ENCODE results near the gene LAMTOR1.
"Not testable (repeated sequence)": the region's sequence is repeated elsewhere in the genome, so short reads cannot be mapped to it uniquely, and the experiment has no call there.

Gene LAMTOR1

GRCh38 chr11:72102946-72103753, at the start of gene LAMTOR1:
LAMTOR1 (minus strand) TSS chr11:72103297; CDS start chr11:72103224, 73 bp downstream.
- peak; percentile 98 for DNase-seq

- no peak for DNase-seq
These were observed 47.8 kb upstream of the LAMTOR1 start for GRCh38 chr11:72150882-72151281.

- DNase-seq = no peak
These were observed 43.5 kb upstream of the LAMTOR1 start for GRCh38 chr11:72146625-72147024.

GRCh38 chr11:72144807-72145565, 41.9 kb upstream of the LAMTOR1 start:
- no peak for DNase-seq

GRCh38 chr11:72142543-72142942, 39.4 kb upstream of the LAMTOR1 start:
- DNase-seq = not testable (repeated sequence)

GRCh38 chr11:72142086-72142485, 39.0 kb upstream of the LAMTOR1 start:
- not testable (repeated sequence) for DNase-seq

GRCh38 chr11:72141066-72141465, 38.0 kb upstream of the LAMTOR1 start:
- no peak for DNase-seq

- DNase-seq = no peak
These were observed 37.6 kb upstream of the LAMTOR1 start for GRCh38 chr11:72140661-72141060.

GRCh38 chr11:72139500-72139899, 36.4 kb upstream of the LAMTOR1 start:
- no peak for DNase-seq

GRCh38 chr11:72138821-72139390, 35.8 kb upstream of the LAMTOR1 start:
- no peak for DNase-seq

- no peak for DNase-seq
These were observed 33.7 kb upstream of the LAMTOR1 start for GRCh38 chr11:72136684-72137262.

GRCh38 chr11:72135891-72136683, 33.0 kb upstream of the LAMTOR1 start:
- DNase-seq = no peak

- DNase-seq = not testable (repeated sequence)
These were observed 32.4 kb upstream of the LAMTOR1 start, which contains the start of gene FOLR3 for GRCh38 chr11:72135473-72135872. FOLR3 (plus strand) TSS chr11:72135725; CDS start chr11:72135953, 228 bp downstream.

GRCh38 chr11:72132646-72133045, 29.5 kb upstream of the LAMTOR1 start:
- no peak for DNase-seq

- DNase-seq = no peak
These were observed 26.3 kb upstream of the LAMTOR1 start for GRCh38 chr11:72129381-72129780.

- no peak for DNase-seq
These were observed 24.8 kb upstream of the LAMTOR1 start for GRCh38 chr11:72127923-72128322.

GRCh38 chr11:72125956-72126355, 22.9 kb upstream of the LAMTOR1 start:
- DNase-seq = no peak

GRCh38 chr11:72124046-72124445, 20.9 kb upstream of the LAMTOR1 start:
- no peak for DNase-seq

GRCh38 chr11:72123117-72123653, 20.1 kb upstream of the LAMTOR1 start:
- DNase-seq = no peak

GRCh38 chr11:72122607-72123006, 19.5 kb upstream of the LAMTOR1 start:
- no peak for DNase-seq

GRCh38 chr11:72120930-72121329, 17.8 kb upstream of the LAMTOR1 start:
- DNase-seq = no peak

GRCh38 chr11:72119198-72119597, 16.1 kb upstream of the LAMTOR1 start:
- DNase-seq = no peak

Measured in CD4-positive, alpha-beta T cell treated with Interleukin-17A for 4 hours (primary cell).